Heart right ventricle (tissue), 16 donors: ENCODE measurements around the gene MON1A. TPM values are rescaled to one million over a fixed set of nuclear protein-coding genes. Genes with fewer than 3 reads are reported as not detected.

Experiments
- ATAC-seq, 8 donors: fragments of 200-7000 bp; cut with Tn5 transposase; one replicate each; pipeline ENCODE4 v1.9.1; 2020; ENCODE audit warnings: mild to moderate bottlenecking in 8 of 8, moderate library complexity in 8 of 8, moderate number of reproducible peaks in 1 of 8
- DNase-seq, 2 donors: peaks; one replicate each; pipeline ENCODE4 v3.0.0-alpha.2; 2020
- H3K27ac ChIP-seq, 10 donors: fragments of 200-600 bp; sonication (generic) in 2 of 10; one replicate each; pipeline versions ENCODE4 v1.5.0 to v1.8.0; 2020 to 2022; ENCODE audit warnings: mild to moderate bottlenecking in 3 of 10
- H3K27me3 ChIP-seq, 7 donors: fragments of 200-600 bp; one replicate each; pipeline ENCODE4 v1.8.0; 2021 to 2022; ENCODE audit warnings: mild to moderate bottlenecking in 2 of 7
- H3K36me3 ChIP-seq, 9 donors: fragments of 200-600 bp; sonication (generic) in 1 of 9; one replicate each; pipeline versions ENCODE4 v1.5.0 to v1.8.0; 2020 to 2022; ENCODE audit warnings: mild to moderate bottlenecking in 2 of 9
- H3K4me1 ChIP-seq, 9 donors: fragments of 200-600 bp; sonication (generic) in 1 of 9; one replicate each; pipeline versions ENCODE4 v1.5.0 to v1.8.0; 2020 to 2022; ENCODE audit warnings: mild to moderate bottlenecking in 4 of 9
- H3K4me3 ChIP-seq, 10 donors: fragments of 200-600 bp; sonication (generic) in 2 of 10; one replicate each; pipeline versions ENCODE4 v1.5.0 to v1.8.0; 2020 to 2022; ENCODE audit warnings: mild to moderate bottlenecking in 7 of 10, moderate library complexity in 2 of 10
- H3K9me3 ChIP-seq, 11 donors: fragments of 200-600 bp in 10 of 11; sonication (generic) in 2 of 11; one replicate each; pipeline versions ENCODE4 v1.5.0 to v1.8.0; 2013 to 2022; ENCODE audit warnings: mild to moderate bottlenecking in 2 of 11, control low read depth in 1 of 11, moderate library complexity in 1 of 11
- CTCF ChIP-seq, 9 donors: fragments of 200-600 bp; sonication (generic) in 2 of 9; IDR thresholded peaks; one replicate each; pipeline versions ENCODE4 v1.5.0 to v1.8.0; 2021 to 2022; ENCODE audit warnings: antibody characterized with exemption in 9 of 9, mild to moderate bottlenecking in 5 of 9, moderate library complexity in 1 of 9
- WGBS, 2 donors: extraction: QIAGEN DNeasy Blood & Tissue Kit; methylation state at CpG; one replicate each; pipeline ENCODE4 v1.1.7; 2013; ENCODE audit warnings: inconsistent platforms in 1 of 2; 5-methylcytosine and 5-hydroxymethylcytosine counted together
- intact Hi-C, 10 donors: fragments of 100-400 bp; cut with DNase I; formaldehyde crosslinking; loops; one replicate each; pipeline versions ENCODE4 v1.11.1 to v1.14.2; 2022
- polyA plus RNA-seq, 2 donors: library from polyadenylated mRNA; stranded (reverse); fragments of 200-250 nt; gene quantifications; one replicate each; pipeline ENCODE4 v1.2.3, GENCODE V29; 2013
- total RNA-seq, 10 donors: library from RNA; stranded (reverse); fragmentation: NEBNext Ultra II Directional in 3 of 10; extraction: Animal tissue kit (Norgen Biotek cat#: 25700) in 3 of 10; gene quantifications; one replicate each; pipeline versions ENCODE4 v1.2.1 to v1.2.4, GENCODE V29; 2021 to 2023
- donor health status: Arrhythmogenic right ventricular cardiomyopathy.
- donor health status: ischemic (EF 13 %, LVEDD 7.1; RV severe dilation, severe dysfunction).
- donor health status: healthy with polysubstance abuse.
- donor health status: DM: no; HTN: yes; CAD: no.
- donor health status: DM: no; HTN: no; CAD: no.
- donor health status: ischemic (EF 25% LVEDD 6.9; RV normal size, moderate dysfunction).
- donor health status: ischemic (EF 25% LVEDD 5.7; RV mildly dilated, moderate dysfunction).
- donor health status: healthy.
- donor health status: DM: yes; HTN: yes; CAD: no.
- donor health status: Ischemic cardiomyopathy.
- donor health status: ischemic (EF 35%, LVEDD 5.7; RV mildly dilated, moderate dysfunction).
- donor health status: nonischemic (EF 11% LVEDD 7.7; RV severe dilation, severe dysfunction).
- donor health status: DM: yes; HTN: yes; CAD: no.
- donor health status: PGD.
- donor health status: ischemic (EF 29% LVEDD 5.4; RV normal size, mild dysfunction).
- donor health status: nonischemic (EF 23%, LVEDD 6.1; RV moderate dilation, normal function).

Gene MON1A
- total and polyA plus RNA-seq, 12 donors, result 5.3 to 10.6 (median 6.7) TPM

- no peaks in the 10 kb centered on the region for H3K9me3 ChIP-seq
- H3K27ac ChIP-seq, result no peak overlapping the region
- no peaks in the 10 kb centered on the region for H3K36me3 ChIP-seq
- intact Hi-C loops, result no loop called here
- WGBS, 2 donors, result 85 to 90% methylated on average over 5 of the region's 5 CpGs
- no peak for DNase-seq
- H3K27me3 ChIP-seq, result peaks cover 0 to 7% (median under 1%) of the 10 kb centered on the region in 7 donors
- H3K4me1 ChIP-seq, result peaks cover under 1 to 20% (median 13%) of the 10 kb centered on the region in 9 donors
- TF ChIP-seq CTCF (IDR thresholded peaks at IDR 0.05), result no peak
- ATAC-seq, result no peak
- H3K4me3 ChIP-seq, result no peak overlapping the region
Measured at GRCh38 chr3:49876567-49876966, 53.0 kb downstream of the MON1A start.

GRCh38 chr3:49873623-49874022 is 56.0 kb downstream of the MON1A start:
- TF ChIP-seq CTCF (IDR thresholded peaks at IDR 0.05), result no peak
- no peak overlapping the region for H3K4me3 ChIP-seq
- DNase-seq (no peak), ATAC-seq (no peak)
- H3K36me3 ChIP-seq, result no peaks in the 10 kb centered on the region
- H3K9me3 ChIP-seq, result no peaks in the 10 kb centered on the region
- H3K4me1 ChIP-seq, result peaks cover 3 to 16% (median 12%) of the 10 kb centered on the region in 9 donors
- intact Hi-C loops, result no loop called here
- H3K27ac ChIP-seq, result no peak overlapping the region
- peaks cover 6 to 36% (median 30%) of the 10 kb centered on the region in 7 donors for H3K27me3 ChIP-seq
- WGBS, 2 donors, result 88 to 92% methylated on average over 8 of the region's 8 CpGs

GRCh38 chr3:49872801-49873281 is 56.8 kb downstream of the MON1A start:
- no peak overlapping the region for H3K27ac ChIP-seq
- H3K4me3 ChIP-seq, result no peak overlapping the region
- intact Hi-C loops, result no loop called here
- peaks cover 10 to 44% (median 38%) of the 10 kb centered on the region in 7 donors for H3K27me3 ChIP-seq
- H3K9me3 ChIP-seq, result no peaks in the 10 kb centered on the region
- peak in 1 of 8 donors; percentile 6 for ATAC-seq
- H3K36me3 ChIP-seq, result no peaks in the 10 kb centered on the region
- peaks cover 3 to 16% (median 12%) of the 10 kb centered on the region in 9 donors for H3K4me1 ChIP-seq
- WGBS, 2 donors, result 74 to 75% methylated on average over 4 of the region's 4 CpGs
- no peak for TF ChIP-seq CTCF (IDR thresholded peaks at IDR 0.05)
- DNase-seq, result no peak

- Histone ChIP-seq H3K9me3 (no peaks in the 10 kb centered on the region), H3K27ac (no peak overlapping the region), H3K4me1 (peaks cover 3 to 16% (median 12%) of the 10 kb centered on the region in 9 donors), H3K36me3 (no peaks in the 10 kb centered on the region), H3K4me3 (no peak overlapping the region), H3K27me3 (peaks cover 10 to 49% (median 41%) of the 10 kb centered on the region in 7 donors)
- TF ChIP-seq CTCF (IDR thresholded peaks at IDR 0.05), result no peak
- ATAC-seq (no peak), DNase-seq (no peak)
- intact Hi-C loops, result no loop called here
- 43 to 56% methylated on average over 10 of the region's 10 CpGs for WGBS, 2 donors
Measured at GRCh38 chr3:49871531-49872153, 58.0 kb downstream of the MON1A start.
